ENCODE results near the gene GGNBP2.
A peak's percentile ranks its signal among the peaks of the same experiment; 100 is the strongest.
"Not testable (repeated sequence)": the region's sequence is repeated elsewhere in the genome, so short reads cannot be mapped to it uniquely, and the experiment has no call there.

Gene GGNBP2

GRCh38 chr17:36544307-36545076, at the start of gene GGNBP2:
Gene GGNBP2 (plus strand): TSS chr17:36544919. CDS start chr17:36545725, 806 bp downstream.
- DNase-seq (ENCODE audit: low read depth), result peak; percentile 76

GRCh38 chr17:36495076-36495578, 49.6 kb upstream of the GGNBP2 start:
- DNase-seq (ENCODE audit: low read depth), result no peak

DNA sequence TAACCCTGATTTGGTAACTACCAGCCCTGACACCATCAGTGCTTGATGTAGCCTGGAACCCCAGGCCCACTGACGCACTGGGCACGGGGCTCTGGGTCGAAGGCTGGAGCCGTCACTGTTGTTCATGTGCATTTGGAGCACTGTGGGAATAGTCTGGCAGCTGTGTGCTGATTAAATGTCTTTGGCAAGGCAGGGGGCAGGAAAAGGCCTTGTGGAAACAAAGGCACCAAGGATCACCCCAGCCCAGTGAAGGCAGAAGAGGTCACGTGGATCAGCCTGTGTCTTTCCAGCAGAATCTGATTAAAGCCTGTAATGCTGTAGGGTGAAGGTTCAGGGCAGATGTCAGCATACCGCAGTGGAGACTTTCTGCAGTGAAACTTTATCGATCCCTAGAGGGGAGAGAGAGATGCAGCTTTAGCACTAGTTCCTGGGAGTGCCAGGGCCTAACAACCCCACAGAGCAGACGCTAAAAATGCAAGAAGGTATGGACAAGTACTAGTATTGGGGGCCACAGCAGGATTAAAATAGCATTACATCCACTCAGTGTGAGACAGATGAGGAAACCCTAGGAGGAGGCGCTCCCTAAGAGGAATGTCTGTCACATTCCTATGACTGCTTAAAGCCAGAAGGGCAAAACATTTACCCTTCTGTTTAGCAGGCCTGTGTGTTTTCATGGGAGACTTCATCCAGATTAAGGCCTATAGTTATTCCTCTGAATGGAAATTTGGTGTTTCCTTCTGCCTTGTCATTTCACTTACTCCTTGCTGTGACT, 48.5 kb upstream of the GGNBP2 start:
- no peak for DNase-seq (ENCODE audit: low read depth)

- DNase-seq (ENCODE audit: low read depth), result no peak
These were observed 46.6 kb upstream of the GGNBP2 start for GRCh38 chr17:36498155-36498554.

GRCh38 chr17:36498560-36499300, 46.0 kb upstream of the GGNBP2 start:
- no peak for DNase-seq (ENCODE audit: low read depth)

DNA sequence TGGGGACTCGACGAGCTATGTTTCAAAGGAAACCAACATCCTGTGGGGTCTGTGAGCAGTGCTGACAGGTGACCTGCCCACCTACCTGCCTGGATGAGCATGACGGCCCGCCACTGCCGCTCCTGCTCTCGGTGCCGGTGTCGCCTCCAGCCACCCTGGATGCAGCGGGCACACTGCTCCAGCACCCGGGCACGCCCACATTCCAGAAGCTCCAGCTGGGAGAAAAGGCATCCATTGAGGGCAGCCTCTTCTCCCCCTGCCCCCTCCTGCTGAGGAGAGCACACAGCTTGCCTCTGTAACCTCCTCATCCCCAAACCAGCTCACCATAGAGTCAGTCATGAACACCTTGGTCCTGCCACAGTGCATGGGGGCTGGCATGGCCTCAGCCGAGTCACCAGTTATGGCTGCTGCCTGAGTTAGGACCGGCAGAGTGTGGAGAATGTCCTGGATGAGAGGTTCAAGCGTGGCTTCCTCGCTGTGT, 43.9 kb upstream of the GGNBP2 start:
- no peak for DNase-seq (ENCODE audit: low read depth)

- no peak for DNase-seq (ENCODE audit: low read depth)
These were observed 43.4 kb upstream of the GGNBP2 start for GRCh38 chr17:36501351-36501750.

- no peak for DNase-seq (ENCODE audit: low read depth)
These were observed 42.8 kb upstream of the GGNBP2 start for GRCh38 chr17:36501963-36502362.

DNA sequence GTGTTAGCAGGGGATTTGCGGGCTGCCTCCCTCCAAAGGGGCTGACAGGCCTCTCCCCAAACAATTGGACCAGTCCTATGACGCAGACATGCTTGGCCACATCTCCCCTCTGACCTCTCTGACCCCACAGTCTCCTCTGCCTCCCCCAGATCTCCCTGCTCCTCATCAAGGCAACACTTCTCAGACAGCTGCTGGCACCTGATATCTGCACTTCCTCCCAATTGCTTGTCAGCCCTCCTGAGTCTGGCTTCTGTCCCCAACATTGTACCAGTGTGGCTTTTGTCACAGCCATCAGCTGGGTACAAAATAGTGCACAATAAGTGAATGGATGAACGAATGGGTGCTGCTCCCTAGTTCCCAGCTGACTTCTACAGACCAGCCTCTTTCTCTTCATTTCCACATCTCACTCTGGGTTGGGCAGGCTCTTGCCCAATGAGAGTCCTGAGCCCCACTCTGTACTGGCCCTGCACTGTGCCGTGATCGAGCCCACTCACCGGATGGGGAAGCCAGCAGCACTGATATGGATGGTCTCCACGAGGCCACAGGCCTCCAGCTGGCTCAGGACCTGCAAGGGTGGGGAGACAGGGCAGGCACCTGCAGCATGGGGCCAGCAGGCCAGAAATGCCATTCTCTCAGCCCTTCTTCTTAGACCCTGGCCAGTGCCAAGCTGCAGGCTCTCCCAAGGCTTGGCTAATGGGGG, 41.1 kb upstream of the GGNBP2 start:
- no peak for DNase-seq (ENCODE audit: low read depth)

- no peak for DNase-seq (ENCODE audit: low read depth)
These were observed 40.6 kb upstream of the GGNBP2 start for GRCh38 chr17:36504156-36504545.

DNA sequence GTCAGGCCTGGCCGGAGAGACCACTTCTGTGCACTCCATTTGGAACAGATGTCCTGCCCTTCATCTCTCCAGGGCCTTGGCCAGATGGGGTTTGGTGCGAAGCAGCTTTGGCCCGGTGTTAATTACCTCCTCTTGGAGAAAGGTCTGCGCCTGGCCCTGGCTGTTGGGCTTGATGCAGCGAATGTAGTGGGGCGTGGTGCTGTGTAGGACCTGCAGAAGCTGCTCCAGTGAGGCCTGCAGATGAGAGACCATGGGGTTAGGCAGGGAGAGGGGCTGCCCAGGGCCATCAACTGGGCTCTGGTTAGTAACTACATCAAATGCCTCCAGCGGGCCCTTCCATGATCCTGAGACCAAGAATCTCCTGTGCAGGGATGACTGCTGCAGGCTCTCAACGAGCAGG, 39.5 kb upstream of the GGNBP2 start:
- DNase-seq (ENCODE audit: low read depth), result no peak

DNA sequence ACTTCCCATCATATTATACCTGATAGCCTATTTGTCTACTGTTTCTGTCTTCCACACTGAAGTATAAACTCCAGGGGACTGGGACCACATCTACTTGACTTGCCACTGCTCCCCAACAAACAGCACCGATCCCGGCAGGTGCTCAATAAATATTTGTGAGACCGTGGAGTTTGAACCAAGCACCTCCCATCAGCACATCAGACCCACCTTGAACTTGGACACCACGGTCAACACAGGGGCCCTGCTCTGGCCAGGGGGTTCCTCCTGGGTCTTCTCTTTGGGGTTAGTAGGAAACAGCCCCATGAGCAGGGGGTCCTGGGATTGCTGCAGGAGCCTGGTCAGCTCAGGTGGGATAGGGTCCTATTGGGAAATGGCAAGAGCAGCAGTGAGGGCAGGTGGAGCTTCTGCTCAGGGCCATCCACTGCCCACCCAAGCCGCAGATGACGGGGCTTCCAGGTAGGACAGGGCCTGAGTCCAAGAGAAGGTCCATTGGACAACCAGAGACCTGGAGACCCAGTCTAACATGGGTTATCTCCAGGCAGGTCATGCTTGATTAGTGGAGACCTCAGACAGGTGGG, 38.4 kb upstream of the GGNBP2 start:
- DNase-seq (ENCODE audit: low read depth), result no peak

- no peak for DNase-seq (ENCODE audit: low read depth)
These were observed 37.9 kb upstream of the GGNBP2 start for GRCh38 chr17:36506831-36507230.

DNA sequence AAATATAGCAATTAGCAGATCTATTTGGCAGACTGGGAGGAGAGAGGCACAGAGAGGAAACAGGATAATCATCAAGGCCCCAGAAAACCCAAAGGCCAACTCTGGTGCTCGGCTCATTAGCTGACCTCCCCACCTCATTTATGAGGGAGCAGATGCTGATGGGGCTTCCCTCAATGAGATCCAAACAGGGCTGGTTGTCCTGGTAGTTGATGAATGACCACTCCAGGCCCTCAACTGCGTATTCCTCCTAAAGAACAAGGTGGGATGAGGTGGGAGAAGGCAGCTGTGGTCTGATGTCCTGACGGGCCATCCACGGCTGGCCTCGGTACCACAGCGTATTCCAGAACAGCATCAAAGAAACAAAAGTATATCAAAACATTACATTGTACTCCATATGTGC, 37.5 kb upstream of the GGNBP2 start:
- no peak for DNase-seq (ENCODE audit: low read depth)

GRCh38 chr17:36508439-36508838, 36.3 kb upstream of the GGNBP2 start:
- DNase-seq (ENCODE audit: low read depth), result not testable (repeated sequence)

- DNase-seq (ENCODE audit: low read depth), result no peak
These were observed 35.3 kb upstream of the GGNBP2 start for GRCh38 chr17:36509272-36509985.

DNA sequence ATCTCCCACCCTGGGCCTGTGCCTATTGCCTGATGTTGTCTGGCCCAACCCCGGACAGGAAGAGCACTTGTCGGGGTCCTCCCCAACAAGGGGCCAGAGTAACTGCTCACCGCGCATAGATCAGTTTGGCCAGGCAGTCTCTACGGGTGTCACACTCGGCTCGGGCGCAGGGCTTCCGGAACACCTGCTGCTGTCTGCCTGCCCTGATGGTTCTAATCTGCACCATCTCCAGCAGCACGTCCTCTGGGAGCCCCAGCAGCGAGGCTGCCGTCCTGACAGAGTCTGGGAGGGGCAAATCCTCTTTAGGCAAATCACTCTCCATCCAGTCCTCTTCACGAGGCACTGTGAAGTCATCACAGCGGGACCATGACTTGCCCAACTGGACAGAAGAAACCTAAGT, 34.1 kb upstream of the GGNBP2 start:
- DNase-seq (ENCODE audit: low read depth), result no peak

DNA sequence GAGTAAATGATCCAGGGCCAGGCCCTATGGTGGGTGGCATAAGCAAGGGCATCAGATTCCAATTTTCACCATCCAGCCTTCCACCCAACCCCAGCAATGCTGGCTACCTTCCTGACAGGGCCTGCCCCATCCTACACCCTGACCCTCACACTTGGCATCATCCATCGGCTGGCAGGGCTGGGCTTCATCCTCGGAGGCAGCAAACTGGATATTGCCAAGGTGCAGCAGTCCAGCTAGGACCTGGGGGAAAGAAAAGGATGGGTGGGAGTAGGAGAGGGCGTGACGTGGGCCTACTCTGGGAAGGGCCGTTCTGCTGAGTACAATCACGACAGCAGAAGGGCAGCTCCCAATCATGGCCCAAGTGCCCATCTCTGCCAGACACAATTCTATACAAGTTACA, 33.5 kb upstream of the GGNBP2 start:
- DNase-seq (ENCODE audit: low read depth), result no peak

- DNase-seq (ENCODE audit: low read depth), result no peak
These were observed 32.1 kb upstream of the GGNBP2 start for GRCh38 chr17:36512641-36513040.

DNA sequence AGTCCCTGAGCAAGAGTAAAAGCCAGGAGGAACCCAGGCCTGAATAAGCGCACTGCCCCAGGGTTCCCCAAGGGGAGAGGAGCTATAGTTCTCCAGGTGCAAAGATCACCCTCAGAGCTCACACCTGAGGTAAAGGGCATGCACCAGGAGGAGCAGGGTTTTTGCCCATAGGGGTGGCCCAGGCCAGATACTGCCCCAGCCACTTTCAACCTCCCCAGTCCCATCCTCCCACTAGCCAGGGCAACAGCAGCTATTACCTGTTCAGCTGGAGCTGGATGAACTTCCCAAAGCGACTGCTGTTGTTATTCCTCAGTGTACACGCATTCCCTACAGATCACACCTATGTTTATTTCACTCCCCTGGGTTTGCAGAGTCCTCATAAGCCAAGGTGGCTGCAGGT, 29.9 kb upstream of the GGNBP2 start:
- DNase-seq (ENCODE audit: low read depth), result no peak

DNA sequence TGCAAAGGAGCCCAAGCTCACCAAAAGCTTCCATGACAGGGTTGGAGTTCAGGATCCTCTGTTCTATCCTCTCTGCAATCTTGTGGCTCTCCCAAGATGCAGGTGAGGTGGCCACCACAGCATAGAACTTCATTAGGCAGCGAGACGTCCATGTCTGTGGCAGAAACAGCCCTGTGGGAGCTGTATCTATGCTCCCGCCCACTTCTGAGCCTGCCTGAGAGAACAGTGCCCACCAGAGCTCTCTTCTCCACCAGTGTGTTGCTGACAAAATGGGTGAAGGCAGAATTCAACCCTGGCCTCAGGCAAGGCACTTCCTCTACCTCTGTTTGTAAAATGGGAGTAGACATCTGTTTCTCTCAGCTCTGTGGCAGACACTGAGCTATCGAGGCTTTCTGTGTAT, 28.9 kb upstream of the GGNBP2 start:
- no peak for DNase-seq (ENCODE audit: low read depth)
